ENCODE measurements around the gene ANO6. TPM values are rescaled to one million over a fixed set of nuclear protein-coding genes. Genes with fewer than 3 reads are reported as not detected.

Gene ANO6
- total and polyA plus RNA-seq, 8 donors = 4.0 to 34.0 (median 17.7) TPM

DNA sequence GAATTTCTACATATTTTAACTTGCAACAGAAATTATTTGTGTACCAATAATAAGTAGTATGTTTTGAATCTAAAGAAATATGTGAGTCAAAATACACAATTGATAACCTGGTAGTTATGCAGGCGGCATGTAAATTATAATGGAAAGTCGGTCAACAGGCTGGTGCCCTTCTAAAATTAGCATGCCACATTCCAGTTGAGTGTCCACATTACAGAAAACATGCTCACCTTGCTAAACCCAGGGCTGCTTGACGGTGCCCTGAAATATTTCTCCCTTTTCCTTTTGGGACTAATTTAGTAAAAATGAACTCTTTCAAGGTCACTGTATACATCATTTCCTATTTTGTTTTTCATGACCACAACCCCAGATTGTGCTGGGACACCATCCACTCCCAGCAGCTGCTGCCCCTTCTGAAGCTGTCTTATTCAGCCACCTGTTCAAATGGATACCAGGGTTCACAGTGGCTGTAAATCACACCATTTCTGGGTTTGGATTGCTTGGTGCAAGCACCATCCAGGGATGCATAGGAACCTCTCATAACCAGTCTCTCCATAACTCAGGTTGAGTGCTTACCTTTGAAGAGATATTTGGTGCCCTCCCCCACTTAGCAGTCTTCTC, 110.6 kb downstream of the ANO6 start:
- Histone ChIP-seq H3K27me3 (no peaks in the 10 kb centered on the region), H3K36me3 (no peaks in the 10 kb centered on the region), H3K4me1 (no peaks in the 10 kb centered on the region), H3K9me3 (no peaks in the 10 kb centered on the region), H3K27ac (no peak overlapping the region), H3K4me3 (no peak overlapping the region)
- TF ChIP-seq, protein P1, sequence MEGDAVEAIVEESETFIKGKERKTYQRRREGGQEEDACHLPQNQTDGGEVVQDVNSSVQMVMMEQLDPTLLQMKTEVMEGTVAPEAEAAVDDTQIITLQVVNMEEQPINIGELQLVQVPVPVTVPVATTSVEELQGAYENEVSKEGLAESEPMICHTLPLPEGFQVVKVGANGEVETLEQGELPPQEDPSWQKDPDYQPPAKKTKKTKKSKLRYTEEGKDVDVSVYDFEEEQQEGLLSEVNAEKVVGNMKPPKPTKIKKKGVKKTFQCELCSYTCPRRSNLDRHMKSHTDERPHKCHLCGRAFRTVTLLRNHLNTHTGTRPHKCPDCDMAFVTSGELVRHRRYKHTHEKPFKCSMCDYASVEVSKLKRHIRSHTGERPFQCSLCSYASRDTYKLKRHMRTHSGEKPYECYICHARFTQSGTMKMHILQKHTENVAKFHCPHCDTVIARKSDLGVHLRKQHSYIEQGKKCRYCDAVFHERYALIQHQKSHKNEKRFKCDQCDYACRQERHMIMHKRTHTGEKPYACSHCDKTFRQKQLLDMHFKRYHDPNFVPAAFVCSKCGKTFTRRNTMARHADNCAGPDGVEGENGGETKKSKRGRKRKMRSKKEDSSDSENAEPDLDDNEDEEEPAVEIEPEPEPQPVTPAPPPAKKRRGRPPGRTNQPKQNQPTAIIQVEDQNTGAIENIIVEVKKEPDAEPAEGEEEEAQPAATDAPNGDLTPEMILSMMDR (IDR thresholded peaks at IDR 0.05) = no peak
- FAIRE-seq (no peak), ATAC-seq (no peak), DNase-seq (no peak)
- intact Hi-C loops (cut with DNase I) = no loop called here
- WGBS, 2 donors = 88 to 90% methylated on average over 3 of the region's 3 CpGs

DNA sequence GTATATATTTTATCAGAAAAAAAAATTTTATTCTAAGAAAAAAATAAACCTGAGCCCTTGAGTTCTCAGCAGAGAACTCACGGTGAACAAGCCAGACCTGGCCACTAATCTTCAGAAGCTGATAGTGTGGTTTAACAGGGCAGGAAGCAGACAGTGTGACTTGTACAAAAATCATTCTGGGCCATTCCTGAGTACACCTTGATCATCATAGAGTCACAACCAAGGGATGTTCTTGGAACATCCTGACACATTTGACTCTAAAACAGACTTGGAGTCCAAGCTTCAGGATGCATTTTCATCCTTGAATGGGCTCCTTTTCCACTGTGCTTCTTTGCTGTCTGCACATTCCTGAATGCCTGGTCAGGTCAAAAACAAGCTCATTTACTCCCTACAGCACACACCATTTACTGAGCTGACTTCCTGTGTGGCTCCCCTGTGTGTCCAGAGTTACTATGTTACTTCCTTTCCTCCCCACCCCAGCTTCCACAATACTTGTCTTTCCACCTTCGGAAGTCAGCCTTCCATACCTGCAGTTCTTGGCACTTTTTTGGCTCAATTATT, 112.0 kb downstream of the ANO6 start:
- WGBS, 2 donors = 51 to 60% methylated on average over 2 of the region's 2 CpGs

DNA sequence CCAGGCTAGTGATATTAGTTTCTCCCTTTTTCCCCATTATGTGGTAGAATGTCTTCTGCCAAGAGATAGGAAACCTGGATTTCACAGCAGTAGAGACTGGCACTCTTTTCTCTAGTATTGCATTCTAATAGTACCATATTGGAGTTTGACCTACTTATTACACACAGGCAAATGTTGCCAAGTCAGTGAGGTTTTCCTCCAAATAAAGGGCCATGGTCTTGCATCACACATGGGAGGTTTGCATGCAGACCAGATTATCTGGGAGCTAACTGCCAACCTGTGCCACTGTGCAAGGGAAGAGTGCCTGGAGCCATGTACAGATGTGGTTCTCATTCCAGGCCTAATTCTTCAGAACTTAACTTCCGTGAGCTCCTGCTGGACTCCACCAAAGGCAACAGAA, 113.3 kb downstream of the ANO6 start:
- DNase-seq (peak in 1 of 6 donors; percentile 12), ATAC-seq (peak in 2 of 4 donors; percentile 22 to 58), FAIRE-seq (no peak)
- intact Hi-C loops (cut with DNase I) = no loop called here
- 96 to 97% methylated on average over 1 of the region's 1 CpG for WGBS, 2 donors
- no peak overlapping the region for H3K27ac ChIP-seq
- no peaks in the 10 kb centered on the region for H3K27me3 ChIP-seq
- H3K4me3 ChIP-seq = no peak overlapping the region
- H3K9me3 ChIP-seq = no peaks in the 10 kb centered on the region
- TF ChIP-seq, protein P1 (IDR thresholded peaks at IDR 0.05) = no peak
- H3K4me1 ChIP-seq = no peaks in the 10 kb centered on the region
- H3K36me3 ChIP-seq = no peaks in the 10 kb centered on the region

More for the DNA sequence above, 112.0 kb downstream of the ANO6 start:
- intact Hi-C loops (cut with DNase I) = no loop called here
- Histone ChIP-seq H3K9me3 (no peaks in the 10 kb centered on the region), H3K27me3 (no peaks in the 10 kb centered on the region), H3K27ac (no peak overlapping the region), H3K4me1 (no peaks in the 10 kb centered on the region), H3K4me3 (no peak overlapping the region), H3K36me3 (no peaks in the 10 kb centered on the region)
- DNase-seq = no peak
- TF ChIP-seq, protein P1 (IDR thresholded peaks at IDR 0.05) = no peak
- no peak for ATAC-seq
- no peak for FAIRE-seq

DNA sequence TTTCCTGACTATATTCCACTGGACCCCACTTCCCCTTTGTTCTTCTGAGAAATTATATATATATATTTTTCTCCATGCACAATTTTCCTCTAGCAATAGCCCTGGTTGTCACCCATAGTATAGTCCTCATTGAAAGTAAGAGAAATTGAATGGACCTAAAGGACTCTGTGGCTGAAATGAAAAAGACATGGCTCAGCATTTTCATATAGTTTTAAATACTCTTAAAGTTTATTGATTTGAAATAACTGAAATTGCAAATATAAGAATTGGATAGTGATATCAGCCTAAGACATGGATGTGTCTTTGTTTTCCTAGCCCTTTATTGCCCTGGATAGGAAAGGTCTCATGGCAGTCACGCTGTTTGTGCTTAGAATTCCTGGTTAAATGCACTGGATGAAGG, 113.8 kb downstream of the ANO6 start:
- ATAC-seq = no peak
- no peak for FAIRE-seq
- WGBS, 2 donors = 100% methylated on average over 1 of the region's 1 CpG
- Histone ChIP-seq H3K36me3 (no peaks in the 10 kb centered on the region), H3K4me1 (no peaks in the 10 kb centered on the region), H3K27ac (no peak overlapping the region), H3K27me3 (no peaks in the 10 kb centered on the region), H3K9me3 (no peaks in the 10 kb centered on the region), H3K4me3 (no peak overlapping the region)
- no peak for DNase-seq
- TF ChIP-seq, protein P1 (IDR thresholded peaks at IDR 0.05) = no peak
- intact Hi-C loops (cut with DNase I) = no loop called here

DNA sequence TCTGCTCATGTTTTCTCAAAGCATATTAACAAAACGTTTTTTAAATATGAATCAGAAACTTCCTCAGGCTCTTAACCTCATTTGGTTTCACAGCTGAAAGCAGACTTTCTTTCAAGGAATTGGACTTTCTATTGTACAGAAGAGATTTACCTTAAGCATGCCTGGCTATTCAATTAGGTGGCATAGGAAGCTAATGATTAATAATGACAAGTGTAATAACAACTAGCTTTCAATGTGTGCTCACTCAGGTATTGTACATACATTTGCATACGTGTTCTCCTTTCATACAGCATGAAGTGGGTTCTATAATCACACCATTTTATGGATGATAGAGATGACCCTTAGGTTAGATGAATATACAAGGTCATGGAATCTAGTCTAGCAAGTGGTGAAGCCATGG, 115.7 kb downstream of the ANO6 start:
- Histone ChIP-seq H3K4me1 (no peaks in the 10 kb centered on the region), H3K4me3 (no peak overlapping the region), H3K9me3 (no peaks in the 10 kb centered on the region), H3K27ac (no peak overlapping the region), H3K36me3 (no peaks in the 10 kb centered on the region), H3K27me3 (no peaks in the 10 kb centered on the region)
- no peak for FAIRE-seq
- TF ChIP-seq, protein P1 (IDR thresholded peaks at IDR 0.05) = no peak
- intact Hi-C loops (cut with DNase I) = no loop called here
- no peak for DNase-seq
- WGBS, 2 donors = 65 to 72% methylated on average over 2 of the region's 2 CpGs
- ATAC-seq = no peak
